Renal cortex interstitium (tissue), 11 donors: ENCODE data around the gene GNG7. TPM values are rescaled to one million over a fixed set of nuclear protein-coding genes. Genes with fewer than 3 reads are reported as not detected.
"Not testable (repeated sequence)": the region's sequence is repeated elsewhere in the genome, so short reads cannot be mapped to it uniquely, and the experiment has no call there.

ENCODE experiments used
- DNase-seq, 11 donors: peaks; one replicate each; pipeline ENCODE4 v3.0.0-alpha.2; 2013; ENCODE audit warnings: low read depth in 9 of 11, low spot score in 4 of 11; ENCODE audit errors: extremely low read depth in 1 of 11
- polyA plus RNA-seq, 3 donors: library from polyadenylated mRNA; unstranded; fragments of 120-200 nt; gene quantifications; one replicate each; pipeline ENCODE4 v1.2.1, GENCODE V29; 2013; ENCODE audit not compliant: insufficient read length in 3 of 3

GNG7 gene
- polyA plus RNA-seq, 3 donors = 5.1 to 7.2 (median 5.9) TPM

DNA sequence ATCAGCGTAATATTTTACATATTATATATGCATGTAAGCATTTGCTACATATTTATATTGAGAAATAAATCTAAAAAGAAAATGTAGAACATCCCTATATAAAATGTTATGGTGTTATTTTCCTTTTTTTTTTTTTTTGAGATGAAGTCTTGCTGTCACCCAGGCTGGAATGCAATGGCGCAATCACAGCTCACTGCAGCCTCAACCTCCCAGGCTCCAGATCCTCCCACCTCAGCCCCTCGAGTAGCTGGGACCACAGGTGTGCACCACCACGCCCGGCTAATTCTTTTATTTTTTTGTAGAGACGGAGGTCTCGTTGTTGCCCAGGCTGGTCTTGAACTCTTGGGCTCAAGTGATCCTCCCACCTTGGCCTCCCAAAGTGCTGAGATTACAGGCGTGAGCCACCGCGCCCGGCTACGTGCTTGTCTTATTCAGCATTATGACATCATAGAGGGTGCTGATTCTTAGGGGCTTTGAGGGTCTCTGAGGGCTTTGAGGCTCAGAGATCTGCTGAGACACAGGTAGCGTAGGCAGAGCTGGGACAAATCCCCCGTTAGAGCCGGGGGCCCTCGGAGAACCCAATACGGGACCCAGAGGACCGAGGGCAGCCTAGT lies 124.7 kb downstream of the GNG7 start:
- DNase-seq = no peak

DNA sequence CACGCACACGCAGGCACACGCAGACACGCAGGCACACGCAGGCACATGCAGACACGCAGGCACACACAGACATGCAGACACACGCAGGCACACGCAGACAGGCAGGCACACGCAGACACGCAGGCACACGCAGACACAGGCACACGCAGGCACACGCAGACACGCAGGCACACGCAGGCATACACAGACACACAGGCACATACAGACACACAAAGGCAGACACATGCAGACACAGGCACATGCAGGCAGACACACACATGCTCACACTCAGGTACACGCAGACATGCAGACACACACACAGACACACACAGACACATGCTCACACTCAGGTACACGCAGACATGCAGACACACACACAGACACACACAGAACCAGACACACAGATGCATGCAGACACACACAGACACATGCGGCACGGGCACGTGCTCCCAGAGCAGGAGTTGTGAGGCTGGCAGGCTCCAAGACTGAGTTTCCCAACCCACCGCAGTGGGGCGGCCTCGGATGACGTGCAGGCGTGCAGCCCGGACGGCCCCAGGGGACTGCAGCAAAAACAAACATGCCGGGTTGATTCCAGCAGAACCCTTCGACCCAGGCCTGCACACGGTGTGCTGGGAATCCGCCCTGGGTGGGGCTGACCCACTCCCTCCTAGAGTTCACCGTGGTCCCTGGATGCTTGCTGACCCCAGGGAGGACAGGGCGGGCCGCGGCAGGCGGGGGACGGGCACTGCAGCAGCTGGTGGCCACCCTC lies 126.6 kb downstream of the GNG7 start:
- no peak for DNase-seq

DNA sequence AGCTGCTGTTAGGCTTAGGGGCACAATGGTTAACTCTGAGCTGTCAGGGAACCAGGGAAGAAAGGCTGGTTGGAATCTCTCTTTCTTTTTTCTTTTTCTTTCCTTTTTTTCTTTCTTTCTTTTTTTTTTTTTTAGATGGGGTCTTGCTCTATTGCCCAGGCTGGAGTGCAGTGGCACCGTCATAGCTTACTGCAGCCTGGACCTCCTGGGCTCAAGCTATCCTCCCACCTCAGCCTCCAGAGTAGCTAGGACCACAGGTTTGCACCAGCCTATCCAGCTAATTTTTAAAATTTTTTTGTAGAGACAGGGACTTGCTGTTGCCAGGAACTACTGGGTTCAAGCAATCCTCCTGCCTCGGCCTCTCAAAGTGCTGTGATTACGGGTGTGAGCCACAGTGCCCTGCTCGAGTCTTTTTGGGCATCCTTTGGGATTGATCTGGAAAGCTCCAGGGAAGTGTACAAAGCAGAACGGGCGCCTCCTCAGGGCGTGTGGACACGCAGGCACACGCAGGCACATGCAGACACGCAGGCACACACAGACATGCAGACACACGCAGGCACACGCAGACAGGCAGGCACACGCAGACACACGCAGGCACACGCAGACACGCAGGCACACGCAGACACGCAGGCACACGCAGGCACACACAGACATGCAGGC lies 127.4 kb downstream of the GNG7 start:
- no peak for DNase-seq

DNA sequence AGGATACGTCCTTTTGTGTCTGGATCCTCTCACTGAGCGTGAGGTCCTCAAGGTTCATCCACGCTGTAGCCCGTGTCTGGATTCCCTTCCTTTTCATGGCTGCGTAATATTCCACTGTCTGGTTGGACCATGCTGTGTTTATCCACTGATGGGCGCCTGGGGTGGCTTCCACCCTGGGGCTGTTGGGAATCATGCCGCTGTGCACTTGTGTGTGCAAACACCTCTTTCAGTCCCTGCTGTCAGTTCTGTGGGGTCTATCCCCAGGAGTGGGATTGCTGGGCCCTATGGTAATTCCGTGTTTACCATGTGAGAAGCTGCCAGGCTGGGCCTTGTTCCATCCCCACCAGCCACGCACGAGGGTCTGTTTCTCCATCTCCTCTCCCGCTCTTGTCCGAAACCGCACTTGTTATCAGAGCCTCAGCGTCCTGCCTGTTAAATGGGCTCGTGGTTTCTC lies 128.0 kb downstream of the GNG7 start:
- DNase-seq = no peak

DNA sequence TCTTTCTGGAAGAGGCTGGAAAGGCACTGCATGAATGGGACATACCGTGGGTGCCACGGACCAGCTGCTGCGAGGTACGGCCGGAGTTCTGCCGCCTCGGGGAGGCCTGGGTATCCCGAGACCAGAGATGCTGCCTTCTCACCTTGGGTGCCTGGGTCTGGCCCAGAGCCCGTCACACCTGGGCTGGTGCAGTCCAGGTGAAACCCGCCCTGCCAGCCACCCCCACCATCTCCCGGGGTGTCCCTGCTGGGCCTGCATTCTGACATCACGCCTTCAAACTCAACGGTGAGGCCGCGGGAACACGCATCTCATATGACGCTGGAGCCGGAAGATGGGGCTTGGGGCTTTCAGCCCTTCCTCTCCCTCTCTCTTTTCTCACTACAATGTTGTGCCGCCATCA lies 128.6 kb downstream of the GNG7 start:
- DNase-seq = no peak

DNA sequence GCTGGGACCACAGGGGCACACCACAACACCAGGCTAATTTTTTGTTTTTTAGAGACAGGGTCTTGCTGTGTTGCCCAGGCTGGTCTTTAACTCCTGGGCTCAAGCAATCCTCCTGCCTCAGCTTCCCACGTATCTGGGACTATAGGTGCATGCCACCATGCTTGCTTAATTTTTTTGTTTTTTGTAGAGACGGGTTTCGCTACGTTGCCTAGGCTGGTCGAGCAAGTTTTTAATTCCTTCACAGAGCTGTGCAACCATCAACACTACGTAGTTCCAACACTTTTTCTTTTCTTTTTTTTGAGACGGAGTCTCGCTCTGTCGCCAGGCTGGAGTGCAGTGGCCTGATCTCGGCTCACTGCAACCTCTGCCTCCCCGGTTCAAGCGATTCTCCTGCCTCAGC lies 130.3 kb downstream of the GNG7 start:
- DNase-seq = not testable (repeated sequence)

DNA sequence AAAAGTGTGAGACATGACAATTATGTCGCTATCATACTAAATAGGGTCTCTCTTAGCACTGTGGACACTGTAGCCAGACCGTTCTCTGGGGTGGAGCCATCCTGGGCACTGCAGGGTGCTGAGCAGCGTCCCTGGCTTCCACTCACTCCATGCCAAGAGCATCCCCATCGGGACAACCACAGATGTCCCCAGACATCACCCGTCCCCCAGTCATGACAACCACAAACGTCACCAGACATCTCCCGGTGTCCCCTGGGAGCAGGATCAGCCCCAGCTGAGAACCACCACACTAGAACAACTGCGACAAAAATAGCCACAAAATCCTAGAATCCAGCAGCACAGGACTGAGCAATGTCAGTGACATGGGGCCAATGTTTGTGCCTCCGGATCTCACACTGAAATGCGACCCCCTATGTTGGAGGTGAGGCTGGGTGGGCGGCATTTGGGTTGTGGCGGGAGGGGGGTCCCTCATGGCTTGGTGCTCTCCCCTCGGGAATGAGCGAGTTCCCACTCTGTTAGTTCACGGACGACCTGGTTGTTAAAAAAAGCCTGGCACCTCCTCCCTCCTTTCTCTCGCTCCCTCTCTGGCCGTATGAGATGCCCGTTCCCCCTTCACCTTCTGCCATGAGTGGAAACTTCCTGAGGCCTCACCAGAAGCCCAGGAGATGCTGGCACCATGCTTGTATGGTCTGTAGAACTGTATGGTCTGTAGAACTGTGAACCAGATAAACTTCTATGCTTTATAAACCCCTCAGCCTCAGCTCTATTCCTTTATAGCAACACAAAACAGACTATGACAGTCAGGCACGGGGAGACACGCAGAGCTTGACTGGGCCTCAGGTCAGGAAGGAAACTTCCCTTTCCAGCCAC lies 132.7 kb downstream of the GNG7 start:
- no peak for DNase-seq

DNA sequence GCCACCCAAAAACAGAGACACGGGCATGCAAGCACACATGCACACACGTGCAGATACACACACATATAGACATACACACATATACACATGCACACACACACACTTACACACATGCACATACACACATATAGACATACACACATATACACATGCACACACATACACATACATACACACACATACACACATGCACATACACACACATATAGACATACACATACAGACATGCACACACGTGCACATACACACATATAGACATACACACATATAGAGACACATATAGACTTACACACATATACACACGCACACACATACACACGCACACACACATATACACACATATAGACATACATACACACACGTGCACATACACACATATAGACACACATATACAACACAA lies 134.5 kb downstream of the GNG7 start:
- no peak for DNase-seq

DNA sequence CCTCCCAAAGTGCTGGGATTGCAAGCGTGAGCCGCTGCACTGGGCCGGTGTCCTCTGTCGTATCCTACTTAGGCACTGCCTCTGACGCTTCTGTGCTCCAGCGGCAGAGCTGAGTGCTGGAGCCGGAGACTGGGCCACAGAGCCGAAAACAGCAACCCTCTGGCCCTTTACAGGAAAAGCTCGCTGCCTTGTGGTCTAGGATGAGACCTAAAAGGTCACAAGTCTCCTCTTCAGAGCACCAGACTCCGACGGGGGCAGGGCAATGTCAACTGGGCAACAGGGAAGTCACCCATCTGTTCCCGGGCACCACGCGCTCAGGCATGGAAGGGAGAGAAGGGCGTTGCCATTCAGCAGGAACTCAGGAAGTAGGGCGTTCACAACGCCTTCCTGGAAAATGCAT lies 134.9 kb downstream of the GNG7 start:
- DNase-seq = no peak

DNA sequence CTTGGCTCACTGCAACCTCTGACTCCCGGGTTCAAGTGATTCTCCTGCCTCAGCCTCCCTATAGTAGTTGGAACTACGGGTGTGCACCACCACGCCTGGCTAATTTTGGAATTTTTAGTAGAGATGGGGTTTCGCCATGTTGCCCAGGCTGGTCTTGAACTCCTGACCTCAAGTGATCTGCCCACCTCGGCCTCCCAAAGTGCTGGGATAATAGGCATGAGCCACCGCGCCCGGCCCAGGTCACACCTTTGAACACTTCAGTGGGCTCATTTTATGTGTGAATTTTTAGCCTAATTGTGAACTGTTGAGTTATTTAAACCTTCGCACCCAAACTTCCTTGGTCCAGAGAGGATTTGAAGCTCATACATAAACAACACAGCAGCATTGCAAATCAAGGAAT lies 138.9 kb downstream of the GNG7 start:
- DNase-seq = not testable (repeated sequence)

DNA sequence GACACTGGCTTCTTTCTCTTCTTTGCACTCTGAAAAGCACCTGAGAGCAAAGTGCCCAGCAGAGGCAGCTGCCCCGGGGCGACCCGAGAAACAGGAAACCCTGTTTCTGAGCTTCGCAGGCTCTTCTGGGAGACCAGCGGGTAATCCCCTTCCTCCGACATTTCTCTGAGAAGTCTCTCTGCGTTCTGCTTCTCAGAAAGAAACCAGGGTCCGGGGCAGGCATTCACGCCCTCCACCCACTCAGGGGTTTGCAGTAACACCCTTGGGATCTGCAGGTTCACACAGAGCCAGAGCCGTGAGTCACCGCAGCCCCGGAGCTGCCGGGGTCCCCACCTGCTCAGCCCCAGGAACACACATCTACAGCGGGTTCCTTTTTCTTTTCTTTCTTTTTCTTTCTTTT lies 140.6 kb downstream of the GNG7 start:
- DNase-seq = no peak

DNA sequence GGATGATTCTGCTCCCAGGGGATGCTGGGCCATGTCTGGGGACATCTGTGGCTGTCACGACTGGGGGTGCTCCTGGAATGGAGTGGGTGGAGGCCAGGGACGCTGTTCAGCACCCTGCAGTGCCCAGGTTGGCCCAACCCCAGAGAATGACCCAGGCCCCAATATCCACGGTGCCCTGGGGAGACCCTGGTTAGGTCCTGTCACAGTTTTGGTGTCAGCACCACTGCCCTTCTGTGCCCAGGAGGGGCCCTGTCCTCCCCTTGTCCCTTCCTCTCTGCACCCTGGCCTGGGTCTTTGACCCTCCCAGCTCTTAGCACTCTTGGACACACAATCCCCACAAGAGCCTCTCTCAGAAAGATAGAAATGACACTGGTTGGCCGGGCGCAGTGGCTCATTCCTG lies 141.3 kb downstream of the GNG7 start:
- no peak for DNase-seq

DNA sequence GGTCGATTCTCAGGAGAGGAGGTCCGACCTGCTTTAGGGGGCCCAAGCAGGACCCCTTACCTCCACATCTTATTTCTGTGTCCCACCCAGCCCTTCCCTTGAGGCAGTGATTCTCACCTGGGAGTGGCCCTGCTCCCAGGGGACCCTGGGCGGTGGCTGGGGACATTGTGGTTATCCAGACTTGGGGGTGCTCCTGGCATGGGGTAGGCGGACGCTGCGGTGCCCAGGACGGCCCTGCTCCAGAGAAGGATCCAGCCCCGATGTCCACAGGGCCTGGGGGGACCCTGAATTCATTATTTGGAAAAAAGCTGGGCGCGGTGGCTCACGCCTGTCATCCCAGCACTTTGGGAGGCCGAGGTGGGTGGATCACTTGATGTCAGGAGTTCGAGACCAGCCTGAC lies 142.1 kb downstream of the GNG7 start:
- DNase-seq = no peak

DNA sequence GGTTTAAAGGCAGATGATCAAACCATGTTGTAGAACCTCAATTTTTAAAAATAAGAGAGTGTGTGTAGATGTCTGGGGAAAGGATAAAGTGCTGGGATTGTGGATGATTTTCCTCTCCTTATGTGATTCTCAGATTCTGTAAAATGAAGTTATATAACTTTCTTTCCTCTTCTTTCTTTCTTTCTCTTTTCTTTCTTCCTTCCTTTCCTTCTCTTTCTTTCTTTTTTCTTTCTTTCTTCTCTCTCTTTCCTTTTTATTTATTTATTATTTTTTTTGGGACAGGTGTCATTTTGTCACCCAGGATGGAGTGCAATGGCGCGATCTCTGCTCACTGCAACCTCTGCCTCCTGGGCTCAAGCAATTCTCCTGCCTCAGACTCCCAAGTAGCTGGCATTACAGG lies 144.0 kb downstream of the GNG7 start:
- no peak for DNase-seq

DNA sequence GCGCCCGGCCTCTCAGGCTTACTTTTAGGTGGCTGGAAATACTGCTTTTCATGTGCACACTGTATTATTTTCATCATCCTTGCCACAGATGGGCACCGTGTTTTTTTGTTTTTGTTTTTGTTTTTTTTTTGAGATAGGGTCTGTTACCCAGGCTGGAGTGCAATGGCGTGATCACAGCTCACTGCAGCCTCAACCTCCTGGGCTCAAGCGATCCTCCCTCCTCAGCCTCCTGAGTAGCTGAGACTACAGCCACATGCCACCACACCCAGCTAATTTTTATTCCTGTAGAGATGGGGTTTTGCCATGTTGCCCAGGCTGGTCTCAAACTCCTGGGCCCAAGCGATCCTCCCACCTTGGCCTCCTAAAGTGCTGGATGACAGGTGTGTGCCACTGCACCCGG lies 144.4 kb downstream of the GNG7 start:
- DNase-seq = not testable (repeated sequence)

DNA sequence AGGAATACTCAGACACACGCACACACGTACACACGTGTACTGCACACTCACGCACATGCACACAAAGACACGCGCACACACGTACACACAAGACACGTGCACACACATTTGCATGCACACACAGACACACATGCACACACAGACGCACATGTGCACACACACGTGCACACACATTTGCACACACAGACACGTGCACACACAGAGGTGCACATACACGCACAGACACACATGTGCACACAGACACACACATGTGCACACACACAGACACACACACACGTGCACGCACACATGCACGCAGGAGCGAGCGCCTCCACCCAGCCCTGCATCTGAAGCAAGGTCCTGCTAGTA lies 145.4 kb downstream of the GNG7 start:
- no peak for DNase-seq

DNA sequence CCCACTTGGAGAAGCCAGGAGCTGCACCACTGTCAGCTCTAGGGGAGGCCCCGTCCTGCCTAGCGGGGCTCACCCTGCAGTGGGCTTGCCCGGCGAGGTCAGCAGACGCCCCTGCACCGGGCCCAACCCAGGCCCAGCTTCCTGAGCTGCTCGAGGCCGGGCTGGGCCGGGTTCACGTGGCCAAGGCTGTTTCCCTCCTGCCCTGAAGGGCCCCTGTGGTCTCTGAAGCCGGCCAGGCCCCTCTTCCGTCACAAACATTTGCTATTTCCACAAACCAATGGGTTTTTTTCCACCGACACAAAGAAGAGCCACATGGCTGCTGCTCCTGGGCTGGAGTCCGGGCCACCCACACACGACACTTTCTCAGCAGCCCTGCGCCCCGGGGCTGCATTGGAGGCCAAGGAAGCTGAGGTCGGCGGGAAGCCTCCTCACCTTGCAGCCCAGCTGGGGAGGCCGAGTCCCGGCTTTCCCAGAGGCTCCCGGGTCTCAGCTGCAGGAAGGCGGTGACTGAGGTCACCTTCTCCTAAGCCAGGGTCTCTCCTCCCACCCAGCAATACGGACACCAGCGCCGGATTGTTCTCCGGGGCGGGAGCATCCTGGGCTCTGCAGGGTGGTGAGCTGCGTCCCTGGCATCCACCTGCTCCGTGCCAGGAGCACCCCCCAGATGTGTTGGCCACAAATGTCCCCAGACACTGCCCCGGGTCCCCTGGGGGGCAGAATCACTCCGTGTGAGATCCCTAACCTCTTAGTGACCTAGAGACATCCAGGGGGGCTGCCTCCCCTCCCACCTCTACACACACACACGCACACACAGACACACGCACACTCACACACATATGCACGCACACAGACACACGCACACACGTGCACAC lies 146.0 kb downstream of the GNG7 start:
- no peak for DNase-seq

DNA sequence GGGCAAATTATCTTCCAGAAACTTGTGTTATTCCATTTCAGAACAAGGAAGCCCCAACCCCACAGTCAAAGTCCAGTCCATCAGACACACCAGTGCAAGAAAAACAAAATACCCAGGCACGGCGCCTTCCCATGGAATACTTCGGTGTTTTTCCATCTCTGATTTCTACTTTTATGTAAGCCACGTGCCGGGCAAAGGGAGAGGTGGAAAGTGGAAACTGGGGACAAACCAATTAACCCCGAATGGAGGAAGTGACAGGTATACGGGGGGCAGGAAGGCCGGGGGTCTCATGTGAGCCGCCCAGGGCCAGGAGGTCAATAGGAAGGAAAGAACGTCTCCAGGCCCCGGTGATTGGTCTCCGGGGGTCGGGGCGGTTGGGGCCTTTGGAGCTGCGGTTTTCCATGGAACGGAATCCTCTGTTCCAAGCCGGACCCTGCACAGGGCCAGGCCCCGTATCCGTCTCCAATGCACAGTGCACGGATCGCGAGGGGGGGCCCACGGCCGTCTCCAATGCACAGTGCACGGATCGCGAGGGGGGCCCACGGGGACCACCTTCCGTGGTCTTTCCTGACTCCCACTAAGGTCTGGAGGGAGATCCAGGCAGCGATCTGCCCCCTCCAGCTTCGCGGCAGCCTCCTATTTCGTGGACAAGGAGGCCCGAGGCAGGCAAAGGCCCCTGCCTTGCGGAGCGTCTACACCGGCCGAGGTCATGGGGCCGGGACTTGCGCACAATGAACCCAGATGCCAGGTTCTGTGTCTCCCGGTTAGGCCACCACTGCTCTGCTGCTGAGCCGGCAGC lies 146.9 kb downstream of the GNG7 start:
- DNase-seq = no peak
